Suprapubic skin (tissue), 4 donors: ENCODE measurements around the gene RNF167. TPM values are rescaled to one million over a fixed set of nuclear protein-coding genes. Genes with fewer than 3 reads are reported as not detected.

ENCODE experiments used
- DNase-seq, 2 donors: peaks; one replicate each; pipeline ENCODE4 v3.0.0-alpha.2; 2019; ENCODE audit warnings: low spot score in 2 of 2
- H3K27ac ChIP-seq: fragments of 200-600 bp; sonication (generic); one replicate; pipeline ENCODE4 v1.5.1; 2019
- H3K27me3 ChIP-seq: fragments of 200-600 bp; sonication (generic); one replicate; pipeline ENCODE4 v1.5.1; 2019
- H3K36me3 ChIP-seq: fragments of 200-600 bp; sonication (generic); one replicate; pipeline ENCODE4 v1.5.1; 2019
- H3K4me1 ChIP-seq: fragments of 200-600 bp; sonication (generic); one replicate; pipeline ENCODE4 v1.5.1; 2019
- H3K4me3 ChIP-seq: fragments of 200-600 bp; sonication (generic); one replicate; pipeline ENCODE4 v1.5.1; 2019; ENCODE audit warnings: mild to moderate bottlenecking
- H3K9me3 ChIP-seq: fragments of 200-600 bp; sonication (generic); one replicate; pipeline ENCODE4 v1.5.1; 2019
- EP300 ChIP-seq: sonication (generic); formaldehyde crosslinking; IDR thresholded peaks from one replicate; pipeline ENCODE4 v1.6.1; 2017; ENCODE audit warnings: antibody characterized with exemption
- POLR2A ChIP-seq, 2 donors: fragments of 450-650 bp; IDR thresholded peaks; one replicate each; pipeline ENCODE4 v1.6.1; 2017; ENCODE audit warnings: antibody characterized with exemption in 2 of 2, mild to moderate bottlenecking in 2 of 2, moderate library complexity in 2 of 2
- POLR2AphosphoS5 ChIP-seq, 3 donors: sonication (generic); formaldehyde crosslinking; IDR thresholded peaks; one replicate each; pipeline ENCODE4 v1.6.1; 2017; ENCODE audit warnings: antibody characterized with exemption in 3 of 3
- WGBS: methylation state at CpG from one replicate; pipeline ENCODE4 v1.1.5; 2018; 5-methylcytosine and 5-hydroxymethylcytosine counted together
- total RNA-seq, 4 donors: library from RNA; depleted of rRNA; stranded (reverse); fragments of >200 nt; gene quantifications; one replicate each; pipeline ENCODE4 v1.1.0, GENCODE V29; 2016
- TF ChIP-seq, protein P1 (sequence below), 2 donors: fragments of 200-600 bp in 1 of 2; fragments of 450-650 bp in 1 of 2; sonication (generic) in 1 of 2; IDR thresholded peaks; one replicate each; pipeline ENCODE4 v1.5.1; 2016 to 2019; ENCODE audit warnings: antibody characterized with exemption in 2 of 2, mild to moderate bottlenecking in 1 of 2, moderate library complexity in 1 of 2

The RNF167 gene
- total RNA-seq, 4 donors from 2014 or later, result 74.1 to 118 (median 99.4) TPM

DNA sequence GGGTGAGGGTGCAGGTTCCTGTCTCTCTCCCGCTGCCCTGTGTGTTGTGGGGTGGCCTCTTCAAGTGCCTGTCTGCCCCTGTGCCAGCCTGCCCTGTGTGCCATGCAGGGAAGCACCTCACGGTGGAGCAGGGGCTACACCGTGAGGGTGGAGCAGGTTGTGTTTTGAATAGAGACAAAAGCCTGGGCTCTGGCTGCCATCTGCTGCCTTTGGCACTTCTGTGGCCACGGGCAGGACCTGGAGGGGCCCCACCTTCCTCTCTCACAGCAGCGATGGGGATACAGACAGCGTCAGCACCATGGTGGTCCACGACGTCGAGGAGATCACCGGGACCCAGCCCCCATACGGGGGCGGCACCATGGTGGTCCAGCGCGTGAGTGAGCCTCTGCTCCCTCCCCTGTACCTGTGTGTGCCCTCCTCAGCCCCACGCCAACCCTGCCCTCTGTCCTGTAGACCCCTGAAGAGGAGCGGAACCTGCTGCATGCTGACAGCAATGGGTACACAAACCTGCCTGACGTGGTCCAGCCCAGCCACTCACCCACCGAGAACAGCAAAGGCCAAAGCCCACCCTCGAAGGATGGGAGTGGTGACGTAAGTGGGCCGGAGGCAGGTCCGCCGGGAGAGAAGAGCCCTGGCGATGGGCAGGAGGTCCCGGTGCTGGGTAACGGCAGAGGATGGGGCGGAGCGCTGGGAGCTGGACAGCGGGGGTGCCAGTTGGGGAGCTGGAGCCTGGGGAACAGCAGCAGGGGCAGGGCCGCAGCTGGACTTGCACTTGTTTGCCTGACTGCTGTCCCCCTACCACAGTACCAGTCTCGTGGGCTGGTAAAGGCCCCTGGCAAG is 46.1 kb upstream of the RNF167 start:
- WGBS, result 88% methylated on average over 20 of the region's 31 CpGs
- Histone ChIP-seq H3K4me3 (no peak overlapping the region), H3K27ac (no peak overlapping the region), H3K36me3 (peaks cover 81% of the 10 kb centered on the region), H3K9me3 (no peaks in the 10 kb centered on the region), H3K4me1 (peaks cover 10% of the 10 kb centered on the region), H3K27me3 (no peaks in the 10 kb centered on the region)
- no peak for TF ChIP-seq POLR2AphosphoS5 (IDR thresholded peaks at IDR 0.05)
- TF ChIP-seq, protein P1, sequence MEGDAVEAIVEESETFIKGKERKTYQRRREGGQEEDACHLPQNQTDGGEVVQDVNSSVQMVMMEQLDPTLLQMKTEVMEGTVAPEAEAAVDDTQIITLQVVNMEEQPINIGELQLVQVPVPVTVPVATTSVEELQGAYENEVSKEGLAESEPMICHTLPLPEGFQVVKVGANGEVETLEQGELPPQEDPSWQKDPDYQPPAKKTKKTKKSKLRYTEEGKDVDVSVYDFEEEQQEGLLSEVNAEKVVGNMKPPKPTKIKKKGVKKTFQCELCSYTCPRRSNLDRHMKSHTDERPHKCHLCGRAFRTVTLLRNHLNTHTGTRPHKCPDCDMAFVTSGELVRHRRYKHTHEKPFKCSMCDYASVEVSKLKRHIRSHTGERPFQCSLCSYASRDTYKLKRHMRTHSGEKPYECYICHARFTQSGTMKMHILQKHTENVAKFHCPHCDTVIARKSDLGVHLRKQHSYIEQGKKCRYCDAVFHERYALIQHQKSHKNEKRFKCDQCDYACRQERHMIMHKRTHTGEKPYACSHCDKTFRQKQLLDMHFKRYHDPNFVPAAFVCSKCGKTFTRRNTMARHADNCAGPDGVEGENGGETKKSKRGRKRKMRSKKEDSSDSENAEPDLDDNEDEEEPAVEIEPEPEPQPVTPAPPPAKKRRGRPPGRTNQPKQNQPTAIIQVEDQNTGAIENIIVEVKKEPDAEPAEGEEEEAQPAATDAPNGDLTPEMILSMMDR (IDR thresholded peaks at IDR 0.05), result no peak
- no peak for TF ChIP-seq EP300
- TF ChIP-seq POLR2A (IDR thresholded peaks at IDR 0.05), result no peak
- DNase-seq, result no peak

DNA sequence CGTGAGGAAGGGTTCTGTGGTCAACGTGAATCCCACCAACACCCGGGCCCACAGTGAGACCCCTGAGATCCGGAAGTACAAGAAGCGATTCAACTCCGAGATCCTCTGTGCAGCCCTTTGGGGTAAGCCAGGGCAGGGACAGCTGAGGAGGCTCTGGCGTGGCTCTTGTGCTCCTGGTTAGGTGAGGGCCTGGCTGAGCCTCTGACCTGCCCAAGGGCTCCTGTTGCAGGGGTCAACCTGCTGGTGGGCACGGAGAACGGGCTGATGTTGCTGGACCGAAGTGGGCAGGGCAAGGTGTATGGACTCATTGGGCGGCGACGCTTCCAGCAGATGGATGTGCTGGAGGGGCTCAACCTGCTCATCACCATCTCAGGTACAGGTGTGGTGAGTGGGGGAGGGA is 44.9 kb upstream of the RNF167 start:
- Histone ChIP-seq H3K27me3 (no peaks in the 10 kb centered on the region), H3K27ac (no peak overlapping the region), H3K4me3 (no peak overlapping the region), H3K4me1 (peaks cover 22% of the 10 kb centered on the region), H3K9me3 (no peaks in the 10 kb centered on the region), H3K36me3 (peaks cover 72% of the 10 kb centered on the region)
- DNase-seq, result no peak
- TF ChIP-seq EP300, result no peak
- TF ChIP-seq POLR2AphosphoS5 (IDR thresholded peaks at IDR 0.05), result no peak
- no peak for TF ChIP-seq POLR2A (IDR thresholded peaks at IDR 0.05)
- TF ChIP-seq, protein P1 (IDR thresholded peaks at IDR 0.05), result no peak
- 90% methylated on average over 13 of the region's 13 CpGs for WGBS

DNA sequence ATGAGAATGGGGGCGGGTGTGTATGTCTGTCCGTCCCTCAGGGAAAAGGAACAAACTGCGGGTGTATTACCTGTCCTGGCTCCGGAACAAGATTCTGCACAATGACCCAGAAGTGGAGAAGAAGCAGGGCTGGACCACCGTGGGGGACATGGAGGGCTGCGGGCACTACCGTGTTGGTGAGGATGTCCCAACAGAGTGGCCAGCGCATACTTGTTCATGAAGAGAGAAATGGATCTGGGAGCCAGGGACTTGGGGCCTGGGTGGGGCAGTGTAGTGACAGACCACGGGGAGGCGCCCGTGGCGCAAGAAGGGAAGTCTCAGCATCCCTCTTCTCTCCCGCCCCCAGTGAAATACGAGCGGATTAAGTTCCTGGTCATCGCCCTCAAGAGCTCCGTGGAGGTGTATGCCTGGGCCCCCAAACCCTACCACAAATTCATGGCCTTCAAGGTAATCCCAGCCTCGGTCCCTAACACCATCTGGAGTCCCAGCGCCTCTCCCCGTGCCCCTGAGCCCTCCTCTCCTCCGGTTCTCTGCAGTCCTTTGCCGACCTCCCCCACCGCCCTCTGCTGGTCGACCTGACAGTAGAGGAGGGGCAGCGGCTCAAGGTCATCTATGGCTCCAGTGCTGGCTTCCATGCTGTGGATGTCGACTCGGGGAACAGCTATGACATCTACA is 44.3 kb upstream of the RNF167 start:
- peaks cover 28% of the 10 kb centered on the region for H3K4me1 ChIP-seq
- H3K9me3 ChIP-seq, result no peaks in the 10 kb centered on the region
- 79% methylated on average over 27 of the region's 27 CpGs for WGBS
- TF ChIP-seq EP300 (no peak), POLR2A (IDR thresholded peaks at IDR 0.05) (no peak), POLR2AphosphoS5 (IDR thresholded peaks at IDR 0.05) (no peak)
- TF ChIP-seq, protein P1 (IDR thresholded peaks at IDR 0.05), result peak in 1 of 2 donors; percentile 12
- H3K36me3 ChIP-seq, result peaks cover 66% of the 10 kb centered on the region
- no peaks in the 10 kb centered on the region for H3K27me3 ChIP-seq
- DNase-seq, result no peak
- H3K27ac ChIP-seq, result no peak overlapping the region
- no peak overlapping the region for H3K4me3 ChIP-seq

DNA sequence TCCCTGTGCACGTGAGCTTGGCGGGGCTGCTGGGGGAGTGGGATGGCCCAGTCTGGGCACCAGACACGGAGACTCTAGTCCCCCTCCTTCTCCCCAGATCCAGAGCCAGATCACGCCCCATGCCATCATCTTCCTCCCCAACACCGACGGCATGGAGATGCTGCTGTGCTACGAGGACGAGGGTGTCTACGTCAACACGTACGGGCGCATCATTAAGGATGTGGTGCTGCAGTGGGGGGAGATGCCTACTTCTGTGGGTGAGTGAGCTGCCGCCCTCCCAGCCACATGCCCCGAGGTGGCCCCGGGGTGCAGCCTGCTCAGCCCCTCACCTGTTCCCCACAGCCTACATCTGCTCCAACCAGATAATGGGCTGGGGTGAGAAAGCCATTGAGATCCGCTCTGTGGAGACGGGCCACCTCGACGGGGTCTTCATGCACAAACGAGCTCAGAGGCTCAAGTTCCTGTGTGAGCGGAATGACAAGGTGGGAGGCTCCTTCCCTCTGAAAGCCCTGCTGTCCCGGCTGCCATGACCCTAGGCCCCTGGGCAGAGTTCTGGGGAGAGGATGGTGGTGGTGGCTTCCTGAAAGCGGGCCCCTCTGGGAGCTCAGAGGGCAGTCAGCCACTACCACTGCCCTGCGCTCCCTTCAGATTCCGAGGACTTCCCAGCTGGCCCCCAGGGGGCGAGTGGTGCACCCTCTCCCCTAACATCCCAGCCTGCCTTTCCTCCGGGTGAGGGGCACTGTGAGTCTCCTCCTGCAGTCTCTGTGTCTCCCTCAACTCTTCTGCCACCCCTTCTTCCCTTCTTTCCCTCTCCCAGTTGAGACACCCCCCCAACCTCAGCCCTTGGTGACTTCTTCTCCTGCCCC is 43.5 kb upstream of the RNF167 start:
- Histone ChIP-seq H3K4me1 (peaks cover 28% of the 10 kb centered on the region), H3K9me3 (no peaks in the 10 kb centered on the region), H3K27ac (no peak overlapping the region), H3K4me3 (no peak overlapping the region), H3K27me3 (no peaks in the 10 kb centered on the region), H3K36me3 (peaks cover 58% of the 10 kb centered on the region)
- WGBS, result 79% methylated on average over 20 of the region's 27 CpGs
- TF ChIP-seq EP300, result no peak
- no peak for TF ChIP-seq POLR2A (IDR thresholded peaks at IDR 0.05)
- TF ChIP-seq, protein P1 (IDR thresholded peaks at IDR 0.05), result no peak
- TF ChIP-seq POLR2AphosphoS5 (IDR thresholded peaks at IDR 0.05), result no peak
- DNase-seq, result no peak
